IMR-90 (cell line): Measurements from ENCODE around the gene CHN2.

ENCODE experiments used
- POLR2A ChIP-seq: IDR thresholded peaks from 2 replicates; pipeline ENCODE4 v1.6.1; 2012; ENCODE audit warnings: mild to moderate bottlenecking, low read depth, low read length
- RFX5 ChIP-seq: IDR thresholded peaks from 2 replicates; pipeline ENCODE4 v1.8.0; 2012; ENCODE audit warnings: low read depth, mild to moderate bottlenecking, low read length, moderate library complexity

DNA sequence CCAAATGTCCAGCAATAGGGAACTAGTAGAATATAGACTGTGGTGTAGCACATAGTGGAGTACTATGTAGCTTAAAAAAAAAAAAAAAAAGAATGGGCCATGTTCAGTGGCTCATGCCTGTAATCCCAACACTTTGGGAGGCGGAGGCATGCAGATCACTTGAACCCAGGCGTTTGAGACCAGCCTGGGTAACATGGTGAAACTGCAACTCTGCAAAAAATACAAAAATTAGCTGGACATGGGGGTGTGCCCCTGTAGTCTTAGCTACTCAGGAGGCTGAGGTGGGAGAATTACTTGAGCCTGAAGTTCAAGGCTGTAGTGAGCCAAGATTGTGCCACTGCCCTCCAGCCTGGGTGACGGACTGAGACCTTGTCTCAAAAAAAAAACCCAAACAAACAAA, 64.4 kb downstream of the CHN2 start:
- no peak for TF ChIP-seq POLR2A
- TF ChIP-seq RFX5: no peak
